HEK293T (cell line): ENCODE measurements around the gene XPR1.

Source experiments
- BHLHE40 ChIP-seq: fragments of 450-650 bp; IDR thresholded peaks from 2 replicates; pipeline ENCODE4 v1.6.1; 2016; ENCODE audit warnings: mild to moderate bottlenecking, moderate library complexity, borderline replicate concordance
- HDGF ChIP-seq: fragments of 450-650 bp; IDR thresholded peaks from 2 replicates; pipeline ENCODE4 v1.6.1; 2017; ENCODE audit warnings: antibody characterized with exemption, borderline replicate concordance
- NFRKB ChIP-seq: fragments of 450-650 bp; IDR thresholded peaks from 2 replicates; pipeline ENCODE4 v1.6.1; 2016; ENCODE audit warnings: mild to moderate bottlenecking, moderate library complexity
- SP1 ChIP-seq: fragments of 450-650 bp; IDR thresholded peaks from 2 replicates; pipeline ENCODE4 v1.6.1; 2017

DNA sequence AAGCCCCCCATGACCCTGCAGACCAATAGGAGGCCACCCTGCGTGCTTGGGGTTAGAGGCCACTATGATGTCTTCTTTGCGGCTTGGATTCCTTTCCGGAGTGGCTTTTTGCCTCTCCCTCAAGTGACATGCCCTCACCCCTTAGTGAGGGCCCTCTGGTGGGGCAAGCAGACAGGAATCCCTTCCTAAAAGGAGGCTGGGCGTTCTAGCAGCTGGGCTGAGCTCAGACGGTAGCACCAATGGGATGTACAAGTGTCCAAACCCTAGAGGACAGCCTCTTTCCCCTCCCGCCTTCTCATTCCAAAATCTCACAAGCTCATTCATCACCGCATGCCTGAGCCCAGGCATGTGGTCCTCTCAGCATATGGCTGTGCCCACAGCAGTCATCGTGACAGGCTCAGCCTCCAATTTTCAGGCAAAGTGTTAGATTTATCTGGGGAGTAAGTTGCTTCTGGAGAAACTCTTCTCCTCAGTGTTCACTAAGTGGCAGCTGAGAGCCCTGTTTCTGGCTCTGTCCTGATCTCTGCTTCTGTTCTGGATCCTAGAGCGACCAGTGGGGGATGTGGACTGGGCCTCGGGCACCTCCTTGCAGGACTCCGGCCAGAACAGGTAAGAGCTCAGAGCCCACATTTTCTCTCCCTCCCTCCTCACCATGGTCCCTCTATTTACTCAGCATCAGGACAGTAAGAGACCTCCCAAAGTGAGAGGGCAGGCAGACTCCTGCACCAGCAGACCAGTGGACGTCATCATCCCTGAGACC, 285.7 kb downstream of the XPR1 start:
- no peak for TF ChIP-seq HDGF
- no peak for TF ChIP-seq SP1
- TF ChIP-seq NFRKB, result no peak
- TF ChIP-seq BHLHE40, result no peak
